ENCODE data around the gene TDRD9.
A peak's percentile ranks its signal among the peaks of the same experiment; 100 is the strongest.

The TDRD9 gene

DNA sequence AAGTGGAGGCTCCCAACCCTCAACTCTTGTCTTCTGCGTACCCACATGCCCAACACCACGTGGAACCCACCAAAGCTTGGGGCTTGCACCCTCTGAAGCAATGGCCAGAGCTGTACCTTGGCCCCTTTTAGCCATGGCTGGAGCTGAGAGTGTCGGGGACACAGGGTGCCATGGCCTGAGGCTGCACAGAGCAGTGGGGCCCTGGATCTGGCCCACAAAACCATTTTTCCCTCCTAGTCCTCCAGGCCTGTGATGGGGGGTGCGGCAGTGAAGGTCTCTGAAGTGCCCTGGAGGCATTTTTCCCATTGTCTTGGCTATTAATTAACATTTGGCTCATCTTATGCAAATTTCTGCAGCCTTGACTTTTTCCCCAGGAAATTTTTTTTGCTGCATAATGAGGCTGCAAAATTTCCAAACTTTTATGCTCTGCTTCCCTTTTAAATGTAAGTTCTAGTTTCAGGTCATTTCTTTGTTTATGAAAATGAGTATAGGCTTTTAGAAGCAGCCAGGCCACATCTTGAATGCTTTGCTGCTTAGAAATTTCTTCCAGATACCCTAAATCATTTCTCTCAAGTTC is 138.6 kb downstream of the TDRD9 start:
- no peak for DNase-seq (ENCODE audit: low read depth)

- no peak for DNase-seq (ENCODE audit: low read depth)
Observed at GRCh38 chr14:104069541-104069940, 141.3 kb downstream of the TDRD9 start.

GRCh38 chr14:104072586-104072985 is 144.3 kb downstream of the TDRD9 start:
- no peak for DNase-seq (ENCODE audit: low read depth)

DNA sequence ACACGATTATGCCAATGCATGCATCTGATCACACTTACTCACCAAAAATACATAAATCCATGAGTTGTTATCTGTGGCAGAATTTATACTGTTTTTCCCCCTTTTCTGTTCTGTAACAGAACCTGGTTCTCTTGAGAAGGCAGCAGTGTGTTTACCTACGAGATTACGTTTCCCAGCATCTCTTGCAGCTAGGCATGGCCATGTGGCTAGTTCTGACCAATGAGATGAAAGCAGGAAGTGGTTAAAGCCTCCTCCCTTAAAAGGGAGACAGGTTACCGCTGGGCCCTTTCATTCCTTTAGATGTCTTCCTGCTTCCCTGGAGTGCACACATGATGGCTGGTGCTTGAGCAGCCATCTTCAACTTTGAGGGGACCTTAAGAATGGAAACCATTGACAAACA is 145.5 kb downstream of the TDRD9 start:
- DNase-seq (ENCODE audit: low read depth): no peak

GRCh38 chr14:104075530-104076151 is 147.4 kb downstream of the TDRD9 start:
- no peak for DNase-seq (ENCODE audit: low read depth)

GRCh38 chr14:104076743-104077142 is 148.5 kb downstream of the TDRD9 start:
- DNase-seq (ENCODE audit: low read depth): no peak

DNA sequence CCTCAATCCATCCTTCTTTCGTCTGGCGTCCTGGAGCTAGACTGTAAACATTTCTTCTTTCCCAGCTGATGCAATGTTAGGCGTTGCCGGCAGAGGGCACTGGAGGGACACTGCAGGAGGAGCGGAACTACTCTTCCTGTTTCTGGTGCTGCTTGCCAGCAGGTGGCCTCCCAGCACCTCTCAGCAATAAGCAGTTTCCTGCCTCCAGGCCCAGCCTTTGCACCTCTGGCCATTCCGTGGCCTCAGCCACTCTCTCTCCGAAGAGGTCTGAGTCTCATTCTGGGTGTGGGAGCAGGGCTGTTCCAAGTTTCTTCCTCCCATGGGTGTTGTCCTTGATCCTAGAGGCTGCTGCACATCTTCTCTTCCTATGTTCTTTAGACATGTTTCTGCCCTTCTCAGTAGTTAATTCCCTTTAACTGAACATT is 149.8 kb downstream of the TDRD9 start:
- peak; percentile 75 for DNase-seq (ENCODE audit: low read depth)

- DNase-seq (ENCODE audit: low read depth): no peak
Observed at GRCh38 chr14:104080376-104081260, 152.4 kb downstream of the TDRD9 start.

DNA sequence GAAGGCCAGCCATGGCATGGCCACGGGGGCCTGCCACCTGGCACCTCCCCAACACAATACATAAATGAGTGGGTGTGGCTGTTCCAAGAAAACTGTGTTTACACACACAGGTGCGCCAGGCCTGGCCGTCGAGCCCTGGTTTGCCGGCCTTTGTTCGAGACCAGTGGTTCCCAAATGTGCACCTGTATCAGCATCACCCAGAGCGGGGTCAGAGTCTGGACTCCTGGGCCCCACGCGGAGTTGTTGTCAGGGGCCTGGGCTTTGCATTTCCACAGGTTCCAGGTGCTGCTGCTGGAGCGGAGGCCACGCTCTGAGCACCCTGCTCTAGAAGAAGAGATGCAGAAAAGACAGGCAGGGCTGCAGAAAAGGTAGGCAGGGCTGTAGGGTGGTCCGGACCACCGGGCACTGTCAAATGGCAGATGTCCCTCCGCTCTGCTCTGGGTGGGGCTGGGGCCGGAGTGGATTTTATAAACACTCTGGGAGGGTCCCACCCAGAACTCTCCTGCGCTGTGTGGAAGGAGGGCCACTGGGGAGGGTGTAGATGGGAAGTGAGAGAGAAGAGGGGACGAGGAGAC is 153.1 kb downstream of the TDRD9 start:
- DNase-seq (ENCODE audit: low read depth): no peak

DNA sequence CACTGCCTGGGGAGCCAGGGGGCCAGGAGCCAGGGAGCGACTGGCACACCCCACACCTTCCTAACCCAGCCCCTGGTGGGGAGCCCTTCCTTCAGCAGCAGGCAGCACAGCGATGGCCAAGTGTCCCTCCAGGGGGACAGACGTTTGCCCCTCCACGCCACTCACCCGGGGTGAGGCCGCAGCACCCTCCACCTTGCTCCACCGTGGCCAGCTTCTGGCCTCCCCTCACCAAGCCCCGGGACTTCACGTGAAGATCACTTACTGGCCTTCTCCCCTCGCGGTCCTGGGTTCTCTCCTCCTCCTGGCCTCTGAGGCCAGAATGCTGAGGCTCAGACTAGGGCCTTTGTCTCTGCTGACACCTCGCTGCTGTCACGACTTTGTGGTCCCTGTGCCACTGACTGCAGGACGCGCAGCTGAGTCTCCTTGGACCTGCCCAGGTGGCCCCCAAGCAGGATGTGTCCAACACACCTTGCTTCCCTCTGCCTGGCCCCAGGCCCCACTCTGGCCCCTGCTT is 153.8 kb downstream of the TDRD9 start:
- no peak for DNase-seq (ENCODE audit: low read depth)

GRCh38 chr14:104082807-104083206 is 154.6 kb downstream of the TDRD9 start:
- no peak for DNase-seq (ENCODE audit: low read depth)

- DNase-seq (ENCODE audit: low read depth): no peak
Observed at GRCh38 chr14:104084251-104085002, 156.2 kb downstream of the TDRD9 start.

DNA sequence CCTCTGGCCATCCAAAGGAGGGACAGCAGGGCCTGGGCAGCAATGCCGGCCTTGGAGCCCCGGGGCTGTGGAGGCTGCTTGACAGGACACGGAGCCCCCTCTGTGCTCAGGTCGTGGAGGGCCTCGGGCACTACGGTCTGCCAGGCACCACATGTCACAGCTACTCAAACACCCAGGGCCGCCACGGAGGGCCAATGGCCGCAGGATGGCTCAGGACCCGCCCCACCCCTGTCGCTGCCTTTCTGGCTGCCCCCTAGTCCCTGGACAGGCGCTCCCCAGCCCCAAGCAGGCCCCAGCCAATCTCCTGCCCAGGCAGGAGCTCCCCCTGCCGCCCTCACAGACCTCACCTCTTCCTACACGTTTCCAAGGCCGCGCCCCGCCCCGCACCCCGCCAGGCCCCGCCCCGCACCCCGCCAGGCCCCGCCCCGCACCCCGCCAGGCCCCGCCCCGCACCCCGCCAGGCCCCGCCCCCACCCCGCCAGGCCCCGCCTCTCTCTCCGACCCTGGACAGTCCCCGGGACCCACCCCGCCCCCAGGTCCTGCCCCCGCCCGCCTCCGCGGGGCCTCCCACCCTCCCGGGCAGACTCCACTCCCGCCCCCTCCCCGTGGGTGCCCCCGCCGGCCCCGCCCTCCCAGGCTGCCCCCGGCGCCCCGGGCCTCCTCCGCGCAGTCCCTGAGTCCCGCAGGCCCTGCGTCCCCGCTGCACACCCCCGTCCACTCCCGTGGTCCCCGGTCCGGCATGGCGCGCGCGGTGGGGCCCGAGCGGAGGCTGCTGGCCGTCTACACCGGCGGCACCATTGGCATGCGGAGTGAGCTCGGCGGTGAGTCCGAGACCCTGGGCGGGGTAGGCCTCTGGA is 157.0 kb downstream of the TDRD9 start, which contains the start of gene ASPG:
Gene ASPG, plus strand, starts transcription at position 669 of the 857 bp plus-strand sequence. Its CDS starts 71 bp downstream, at position 740.
- DNase-seq (ENCODE audit: low read depth): no peak

- no peak for DNase-seq (ENCODE audit: low read depth)
Observed at GRCh38 chr14:104085889-104086201, 157.6 kb downstream of the TDRD9 start.

GRCh38 chr14:104086210-104086660 is 158.0 kb downstream of the TDRD9 start:
- no peak for DNase-seq (ENCODE audit: low read depth)

GRCh38 chr14:104086661-104087461 is 158.6 kb downstream of the TDRD9 start:
- DNase-seq (ENCODE audit: low read depth): no peak

GRCh38 chr14:104087505-104087904 is 159.2 kb downstream of the TDRD9 start:
- no peak for DNase-seq (ENCODE audit: low read depth)

DNA sequence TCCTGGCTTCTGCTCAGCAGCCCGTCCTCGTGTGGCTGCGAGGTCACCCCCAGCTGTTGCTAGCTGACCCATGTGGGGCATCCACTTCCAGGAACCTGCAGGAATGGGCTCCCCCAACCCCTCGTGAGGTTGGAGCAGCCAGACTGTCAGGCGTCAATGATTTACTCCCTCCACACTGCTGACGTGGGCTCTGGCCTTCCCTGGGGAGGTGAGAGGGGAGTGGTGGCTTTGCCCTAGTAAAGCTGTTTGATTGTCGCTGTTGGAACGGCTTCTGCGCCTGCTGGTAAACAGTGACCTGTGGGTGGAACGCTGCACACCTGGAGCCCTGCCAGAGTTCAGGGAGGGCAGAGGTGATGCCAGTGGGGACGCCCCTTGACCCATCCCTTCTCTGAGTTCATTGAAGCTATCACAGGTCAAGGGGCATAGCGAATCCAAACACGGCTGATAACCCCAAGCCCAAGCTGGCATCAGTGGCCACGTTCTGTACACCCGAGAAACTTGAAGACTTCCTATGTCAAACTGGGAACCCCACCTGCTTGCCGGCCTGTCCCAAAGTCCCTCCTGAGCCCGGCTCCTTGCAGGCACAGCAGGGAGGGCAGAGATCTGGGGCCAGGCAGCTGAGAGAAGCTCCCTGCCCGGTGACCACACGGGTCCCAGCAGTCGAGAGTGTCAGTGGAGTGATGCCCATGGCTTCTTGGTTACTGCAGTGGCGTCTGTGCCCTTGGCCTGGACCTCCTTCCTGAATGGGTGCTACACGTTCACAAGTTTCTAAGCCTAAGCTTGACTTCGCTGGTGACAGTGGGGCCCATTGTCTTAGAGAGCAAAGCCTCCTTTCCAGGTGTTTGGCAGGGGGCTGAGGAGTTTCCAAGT is 160.0 kb downstream of the TDRD9 start:
- no peak for DNase-seq (ENCODE audit: low read depth)
